Peyer's patch (tissue), 4 donors: ENCODE data around the gene ADGRL3. TPM values are rescaled to one million over a fixed set of nuclear protein-coding genes. Genes with fewer than 3 reads are reported as not detected.

Experiments used
- DNase-seq, 3 donors: peaks; one replicate each; pipeline ENCODE4 v3.0.0-alpha.2; 2017 to 2019
- H3K27ac ChIP-seq, 4 donors: fragments of 200-600 bp; sonication (generic); one replicate each; pipeline ENCODE4 v1.5.1; 2016 to 2019
- H3K27me3 ChIP-seq, 2 donors: fragments of 200-600 bp; sonication (generic); one replicate each; pipeline ENCODE4 v1.5.1; 2019
- H3K36me3 ChIP-seq, 3 donors: fragments of 200-600 bp; sonication (generic); one replicate each; pipeline ENCODE4 v1.5.1; 2016 to 2019
- H3K4me1 ChIP-seq, 4 donors: fragments of 200-600 bp; sonication (generic); one replicate each; pipeline ENCODE4 v1.5.1; 2016 to 2019
- H3K4me3 ChIP-seq, 4 donors: fragments of 200-600 bp; sonication (generic); 1 replicate in 3 of 4; 2 replicates in 1 of 4; pipeline ENCODE4 v1.5.1; 2016 to 2019; ENCODE audit warnings: mild to moderate bottlenecking in 1 of 4
- H3K9me3 ChIP-seq, 4 donors: fragments of 200-600 bp; sonication (generic); one replicate each; pipeline ENCODE4 v1.5.1; 2016 to 2019; ENCODE audit warnings: mild to moderate bottlenecking in 1 of 4
- POLR2A ChIP-seq, 2 donors: fragments of 450-650 bp; IDR thresholded peaks; one replicate each; pipeline ENCODE4 v1.5.1; 2017; ENCODE audit warnings: antibody characterized with exemption in 2 of 2, mild to moderate bottlenecking in 2 of 2, moderate library complexity in 2 of 2
- total RNA-seq, 4 donors: library from RNA; depleted of rRNA; stranded (reverse); fragments of >200 nt; gene quantifications; one replicate each; pipeline ENCODE4 v1.1.0, GENCODE V29; 2016
- TF ChIP-seq, protein P1 (sequence below), 6 experiments: fragments of 450-650 bp in 4 of 6; fragments of 200-600 bp in 2 of 6; sonication (generic) in 1 of 6; IDR thresholded peaks; one replicate each; pipeline ENCODE4 v1.5.1; 2017 to 2019; ENCODE audit warnings: antibody characterized with exemption in 6 of 6, mild to moderate bottlenecking in 3 of 6, moderate library complexity in 1 of 6

Gene ADGRL3
- total RNA-seq, 4 donors from 2014 or later = 3.7 to 39.6 (median 9.1) TPM

GRCh38 chr4:61299316-61299715 lies 99.2 kb downstream of the ADGRL3 start:
- H3K9me3 ChIP-seq = no peaks in the 10 kb centered on the region
- no peaks in the 10 kb centered on the region for H3K27me3 ChIP-seq
- no peak overlapping the region for H3K4me3 ChIP-seq
- DNase-seq = no peak
- no peak overlapping the region for H3K27ac ChIP-seq
- TF ChIP-seq, protein P1, sequence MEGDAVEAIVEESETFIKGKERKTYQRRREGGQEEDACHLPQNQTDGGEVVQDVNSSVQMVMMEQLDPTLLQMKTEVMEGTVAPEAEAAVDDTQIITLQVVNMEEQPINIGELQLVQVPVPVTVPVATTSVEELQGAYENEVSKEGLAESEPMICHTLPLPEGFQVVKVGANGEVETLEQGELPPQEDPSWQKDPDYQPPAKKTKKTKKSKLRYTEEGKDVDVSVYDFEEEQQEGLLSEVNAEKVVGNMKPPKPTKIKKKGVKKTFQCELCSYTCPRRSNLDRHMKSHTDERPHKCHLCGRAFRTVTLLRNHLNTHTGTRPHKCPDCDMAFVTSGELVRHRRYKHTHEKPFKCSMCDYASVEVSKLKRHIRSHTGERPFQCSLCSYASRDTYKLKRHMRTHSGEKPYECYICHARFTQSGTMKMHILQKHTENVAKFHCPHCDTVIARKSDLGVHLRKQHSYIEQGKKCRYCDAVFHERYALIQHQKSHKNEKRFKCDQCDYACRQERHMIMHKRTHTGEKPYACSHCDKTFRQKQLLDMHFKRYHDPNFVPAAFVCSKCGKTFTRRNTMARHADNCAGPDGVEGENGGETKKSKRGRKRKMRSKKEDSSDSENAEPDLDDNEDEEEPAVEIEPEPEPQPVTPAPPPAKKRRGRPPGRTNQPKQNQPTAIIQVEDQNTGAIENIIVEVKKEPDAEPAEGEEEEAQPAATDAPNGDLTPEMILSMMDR (IDR thresholded peaks at IDR 0.05) = no peak
- no peak for TF ChIP-seq POLR2A (IDR thresholded peaks at IDR 0.05)
- H3K36me3 ChIP-seq = no peaks in the 10 kb centered on the region
- H3K4me1 ChIP-seq = no peaks in the 10 kb centered on the region

DNA sequence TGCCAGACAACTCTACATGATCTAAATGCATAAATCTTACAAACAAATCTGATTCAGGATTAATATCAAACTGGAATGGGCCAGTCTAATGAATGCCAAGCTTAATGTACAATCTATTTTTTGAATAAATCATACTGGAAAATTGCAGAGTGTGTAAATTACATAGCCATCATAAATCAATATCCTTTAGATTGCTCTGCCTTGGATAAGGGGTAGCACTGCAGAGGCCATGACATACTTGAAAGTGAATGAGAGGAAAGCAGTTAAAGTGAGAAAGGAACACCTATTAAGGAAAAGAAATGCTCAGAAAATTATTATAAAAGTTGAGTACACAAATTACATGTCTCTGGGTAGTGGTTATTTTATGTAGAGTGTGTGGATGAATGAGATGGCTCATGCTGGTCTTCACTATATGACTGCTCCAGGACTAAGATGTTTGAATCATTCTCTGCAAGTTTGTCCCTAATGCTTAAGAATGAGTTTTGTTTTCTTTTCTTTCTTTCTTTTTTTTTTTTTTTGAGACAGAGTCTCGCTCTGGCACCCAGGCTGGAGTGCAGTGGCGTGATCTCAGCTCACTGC lies 100.2 kb downstream of the ADGRL3 start:
- Histone ChIP-seq H3K36me3 (no peaks in the 10 kb centered on the region), H3K4me3 (no peak overlapping the region), H3K27ac (no peak overlapping the region), H3K9me3 (no peaks in the 10 kb centered on the region), H3K27me3 (no peaks in the 10 kb centered on the region), H3K4me1 (no peaks in the 10 kb centered on the region)
- TF ChIP-seq, protein P1 (IDR thresholded peaks at IDR 0.05) = no peak
- TF ChIP-seq POLR2A (IDR thresholded peaks at IDR 0.05) = no peak
- no peak for DNase-seq

DNA sequence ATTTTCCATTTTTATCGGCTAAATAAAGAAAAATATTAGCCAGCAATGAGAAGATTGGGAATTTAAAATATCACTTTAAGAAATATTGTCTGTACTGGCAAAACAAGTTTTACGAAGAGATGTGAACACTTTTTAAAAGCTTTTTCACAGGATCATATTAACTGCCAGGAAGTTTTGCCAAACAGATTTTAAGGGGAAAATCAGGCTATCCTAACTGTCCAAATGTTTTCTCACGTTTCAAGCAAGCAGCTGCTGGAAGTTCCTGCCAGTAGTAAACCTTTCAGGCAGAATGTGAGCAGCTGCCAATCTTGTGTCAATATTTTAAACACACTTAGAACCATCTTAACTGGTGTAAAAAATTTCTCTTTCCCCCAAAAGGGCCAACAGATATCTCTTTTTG lies 101.1 kb downstream of the ADGRL3 start:
- no peaks in the 10 kb centered on the region for H3K9me3 ChIP-seq
- H3K36me3 ChIP-seq = no peaks in the 10 kb centered on the region
- no peak for TF ChIP-seq POLR2A (IDR thresholded peaks at IDR 0.05)
- TF ChIP-seq, protein P1 (IDR thresholded peaks at IDR 0.05) = no peak
- no peak overlapping the region for H3K27ac ChIP-seq
- no peaks in the 10 kb centered on the region for H3K27me3 ChIP-seq
- DNase-seq = no peak
- no peak overlapping the region for H3K4me3 ChIP-seq
- H3K4me1 ChIP-seq = no peaks in the 10 kb centered on the region

GRCh38 chr4:61308033-61308432 lies 107.9 kb downstream of the ADGRL3 start:
- Histone ChIP-seq H3K27ac (no peak overlapping the region), H3K36me3 (no peaks in the 10 kb centered on the region), H3K9me3 (no peaks in the 10 kb centered on the region), H3K27me3 (no peaks in the 10 kb centered on the region), H3K4me3 (no peak overlapping the region), H3K4me1 (no peaks in the 10 kb centered on the region)
- TF ChIP-seq, protein P1 (IDR thresholded peaks at IDR 0.05) = no peak
- no peak for TF ChIP-seq POLR2A (IDR thresholded peaks at IDR 0.05)
- no peak for DNase-seq

DNA sequence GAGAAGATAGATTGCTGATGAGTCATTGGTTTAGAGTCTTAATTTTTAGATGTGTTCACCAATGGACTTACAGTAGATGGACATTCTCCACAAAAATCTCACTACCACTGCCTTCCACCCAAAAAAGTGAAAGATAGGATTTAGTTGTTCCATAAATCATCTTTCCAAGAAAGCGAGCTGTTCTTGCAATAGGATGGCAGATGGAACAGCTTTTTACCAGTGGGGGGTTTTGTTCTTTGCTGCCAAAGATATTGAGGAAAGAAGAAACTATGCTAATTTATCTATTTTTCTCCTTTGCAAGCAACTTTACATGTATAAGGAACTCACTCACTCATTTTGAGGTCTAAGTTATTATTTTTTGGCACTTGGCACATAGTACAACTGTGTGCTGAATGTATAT lies 109.5 kb downstream of the ADGRL3 start:
- no peaks in the 10 kb centered on the region for H3K4me1 ChIP-seq
- no peak overlapping the region for H3K4me3 ChIP-seq
- H3K27ac ChIP-seq = no peak overlapping the region
- TF ChIP-seq POLR2A (IDR thresholded peaks at IDR 0.05) = no peak
- TF ChIP-seq, protein P1 (IDR thresholded peaks at IDR 0.05) = no peak
- H3K36me3 ChIP-seq = no peaks in the 10 kb centered on the region
- no peaks in the 10 kb centered on the region for H3K9me3 ChIP-seq
- no peaks in the 10 kb centered on the region for H3K27me3 ChIP-seq
- no peak for DNase-seq

DNA sequence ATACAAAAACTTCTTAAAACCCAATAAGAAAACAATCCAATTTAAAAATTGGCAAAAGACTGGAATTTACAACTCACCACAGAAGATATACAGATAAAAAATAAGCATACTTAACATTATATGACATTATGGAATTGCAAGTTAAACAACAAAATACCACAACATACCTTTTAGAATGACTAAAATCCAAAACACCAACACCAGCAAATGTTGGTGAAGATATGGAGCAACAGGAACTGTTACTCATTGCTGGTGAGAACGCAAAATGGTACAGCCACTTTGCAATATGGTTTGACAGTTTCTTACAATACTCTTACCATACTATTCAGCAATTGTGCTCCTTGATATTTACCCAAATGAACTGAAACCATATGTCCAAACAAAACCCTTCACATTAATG lies 112.4 kb downstream of the ADGRL3 start:
- no peak overlapping the region for H3K4me3 ChIP-seq
- no peak for DNase-seq
- H3K27ac ChIP-seq = no peak overlapping the region
- H3K27me3 ChIP-seq = no peaks in the 10 kb centered on the region
- no peaks in the 10 kb centered on the region for H3K4me1 ChIP-seq
- no peaks in the 10 kb centered on the region for H3K9me3 ChIP-seq
- H3K36me3 ChIP-seq = no peaks in the 10 kb centered on the region
- TF ChIP-seq, protein P1 (IDR thresholded peaks at IDR 0.05) = no peak
- no peak for TF ChIP-seq POLR2A (IDR thresholded peaks at IDR 0.05)
